ENCODE measurements around the gene RELT.

Gene RELT

GRCh38 chr11:73389134-73389525 lies 12.9 kb downstream of the RELT start:
- no peak for DNase-seq (ENCODE audit: low spot score)
- TF ChIP-seq, protein P1, sequence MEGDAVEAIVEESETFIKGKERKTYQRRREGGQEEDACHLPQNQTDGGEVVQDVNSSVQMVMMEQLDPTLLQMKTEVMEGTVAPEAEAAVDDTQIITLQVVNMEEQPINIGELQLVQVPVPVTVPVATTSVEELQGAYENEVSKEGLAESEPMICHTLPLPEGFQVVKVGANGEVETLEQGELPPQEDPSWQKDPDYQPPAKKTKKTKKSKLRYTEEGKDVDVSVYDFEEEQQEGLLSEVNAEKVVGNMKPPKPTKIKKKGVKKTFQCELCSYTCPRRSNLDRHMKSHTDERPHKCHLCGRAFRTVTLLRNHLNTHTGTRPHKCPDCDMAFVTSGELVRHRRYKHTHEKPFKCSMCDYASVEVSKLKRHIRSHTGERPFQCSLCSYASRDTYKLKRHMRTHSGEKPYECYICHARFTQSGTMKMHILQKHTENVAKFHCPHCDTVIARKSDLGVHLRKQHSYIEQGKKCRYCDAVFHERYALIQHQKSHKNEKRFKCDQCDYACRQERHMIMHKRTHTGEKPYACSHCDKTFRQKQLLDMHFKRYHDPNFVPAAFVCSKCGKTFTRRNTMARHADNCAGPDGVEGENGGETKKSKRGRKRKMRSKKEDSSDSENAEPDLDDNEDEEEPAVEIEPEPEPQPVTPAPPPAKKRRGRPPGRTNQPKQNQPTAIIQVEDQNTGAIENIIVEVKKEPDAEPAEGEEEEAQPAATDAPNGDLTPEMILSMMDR (IDR thresholded peaks at IDR 0.05; ENCODE audit: extremely low read depth, missing control alignments) = no peak

DNA sequence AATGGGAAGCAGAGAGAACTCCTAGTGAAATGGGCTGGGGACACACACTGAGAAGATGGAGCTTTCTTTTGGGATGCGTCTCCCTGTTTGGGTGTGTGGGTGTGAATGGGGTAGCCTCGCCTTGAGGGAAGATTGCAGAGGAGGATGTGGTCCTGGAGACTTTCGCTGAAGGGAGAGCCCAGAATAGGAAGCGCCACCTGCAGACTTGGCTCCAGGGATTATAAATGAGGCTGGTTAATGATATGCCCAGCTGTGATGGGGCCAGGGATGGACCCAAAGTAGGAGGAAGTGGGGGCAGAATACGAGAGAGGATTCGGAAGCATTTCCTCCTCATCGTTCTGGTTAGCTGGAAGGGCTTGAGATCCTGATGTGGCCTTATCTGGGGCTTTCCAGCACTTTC lies 13.7 kb downstream of the RELT start:
- TF ChIP-seq, protein P1 (IDR thresholded peaks at IDR 0.05; ENCODE audit: extremely low read depth, missing control alignments) = no peak
- no peak for DNase-seq (ENCODE audit: low spot score)

DNA sequence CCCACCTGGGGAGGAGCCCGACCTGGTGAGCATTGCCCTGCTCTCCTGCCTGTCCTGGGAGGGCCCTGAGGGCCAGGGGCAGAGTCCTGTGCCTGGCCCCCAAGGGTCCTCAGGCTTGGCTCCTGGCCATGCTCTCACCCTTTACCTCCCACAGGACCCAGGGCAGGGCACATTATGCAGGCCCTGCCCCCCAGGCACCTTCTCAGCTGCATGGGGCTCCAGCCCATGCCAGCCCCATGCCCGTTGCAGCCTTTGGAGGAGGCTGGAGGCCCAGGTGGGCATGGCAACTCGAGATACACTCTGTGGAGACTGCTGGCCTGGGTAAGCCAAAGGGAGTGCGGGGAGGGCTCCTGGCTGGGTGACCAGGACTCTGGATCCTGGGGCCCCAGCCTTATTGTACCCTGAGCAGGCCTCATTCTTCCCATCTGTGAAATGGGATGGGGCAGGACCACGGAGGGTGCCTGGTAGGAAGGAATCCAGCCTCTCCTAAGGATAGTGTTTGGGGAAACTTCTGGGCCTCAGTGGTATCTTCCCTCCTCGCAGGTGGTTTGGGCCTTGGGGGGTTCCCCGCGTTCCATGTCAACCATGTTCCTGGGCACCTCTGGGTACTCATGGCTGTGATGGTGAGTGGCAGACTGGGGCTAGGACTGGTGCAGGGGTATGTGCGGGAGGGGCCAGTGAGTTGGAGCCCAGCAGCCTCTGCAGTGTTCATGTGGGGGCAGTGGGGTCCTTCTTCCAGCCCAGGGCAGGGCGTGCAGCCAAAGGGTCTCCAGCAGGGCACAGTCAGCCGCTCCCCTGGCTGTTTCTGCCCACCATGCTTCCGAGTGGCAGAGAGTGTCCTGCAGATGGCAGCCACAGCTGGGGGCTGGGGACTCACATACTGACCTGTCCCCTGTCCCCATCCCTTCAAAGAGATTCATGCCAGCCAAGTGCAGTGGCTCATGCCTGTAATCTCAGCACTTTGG lies 14.7 kb downstream of the RELT start:
- TF ChIP-seq, protein P1 (IDR thresholded peaks at IDR 0.05; ENCODE audit: extremely low read depth, missing control alignments) = no peak
- no peak for DNase-seq (ENCODE audit: low spot score)

- TF ChIP-seq, protein P1 (IDR thresholded peaks at IDR 0.05; ENCODE audit: extremely low read depth, missing control alignments) = no peak
- DNase-seq (ENCODE audit: low spot score) = no peak
Measured at GRCh38 chr11:73391665-73392064, 15.5 kb downstream of the RELT start.

DNA sequence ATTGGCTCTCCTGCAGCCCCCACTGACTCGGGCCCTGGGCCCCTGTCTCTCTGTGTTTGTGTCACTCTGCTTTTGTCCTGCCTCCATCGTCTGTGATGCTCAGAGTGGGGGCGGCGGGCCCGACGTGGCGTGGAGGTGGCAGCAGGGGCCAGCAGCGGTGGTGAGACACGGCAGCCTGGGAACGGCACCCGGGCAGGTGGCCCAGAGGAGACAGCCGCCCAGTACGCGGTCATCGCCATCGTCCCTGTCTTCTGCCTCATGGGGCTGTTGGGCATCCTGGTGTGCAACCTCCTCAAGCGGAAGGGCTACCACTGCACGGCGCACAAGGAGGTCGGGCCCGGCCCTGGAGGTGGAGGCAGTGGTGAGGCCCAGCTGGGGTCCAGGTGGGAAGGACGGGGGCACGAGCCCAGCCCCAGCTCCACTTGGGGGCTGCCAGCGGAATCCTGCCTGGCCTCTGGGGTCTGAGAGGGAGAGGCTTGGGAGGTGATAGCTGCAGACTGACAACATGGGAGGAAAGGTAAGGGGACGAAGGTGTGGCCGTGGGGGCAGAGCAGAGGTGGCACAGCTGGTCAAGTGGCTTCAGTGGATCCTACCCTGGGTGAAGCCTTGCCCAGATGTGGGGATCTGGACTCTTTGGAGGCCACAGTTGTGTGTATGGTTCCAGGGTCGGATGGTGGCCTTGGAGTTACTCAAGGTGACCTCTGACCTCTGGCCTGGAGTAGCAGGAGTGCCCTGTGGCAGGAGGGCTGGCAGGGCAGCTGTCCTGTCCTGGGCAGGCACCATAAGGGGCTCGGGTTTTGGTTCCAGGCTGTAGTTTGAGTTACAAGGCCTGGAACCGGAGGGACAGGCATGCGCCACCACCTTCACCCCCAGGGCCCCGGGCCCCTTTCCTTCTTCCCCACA lies 16.2 kb downstream of the RELT start:
- TF ChIP-seq, protein P1 (IDR thresholded peaks at IDR 0.05; ENCODE audit: extremely low read depth, missing control alignments) = no peak
- no peak for DNase-seq (ENCODE audit: low spot score)

GRCh38 chr11:73393011-73393380 lies 16.8 kb downstream of the RELT start:
- DNase-seq (ENCODE audit: low spot score) = no peak
- TF ChIP-seq, protein P1 (IDR thresholded peaks at IDR 0.05; ENCODE audit: extremely low read depth, missing control alignments) = no peak
